ENCODE results near the gene LUZP1.
"Not testable (repeated sequence)": the region's sequence is repeated elsewhere in the genome, so short reads cannot be mapped to it uniquely, and the experiment has no call there.

LUZP1 gene

DNA sequence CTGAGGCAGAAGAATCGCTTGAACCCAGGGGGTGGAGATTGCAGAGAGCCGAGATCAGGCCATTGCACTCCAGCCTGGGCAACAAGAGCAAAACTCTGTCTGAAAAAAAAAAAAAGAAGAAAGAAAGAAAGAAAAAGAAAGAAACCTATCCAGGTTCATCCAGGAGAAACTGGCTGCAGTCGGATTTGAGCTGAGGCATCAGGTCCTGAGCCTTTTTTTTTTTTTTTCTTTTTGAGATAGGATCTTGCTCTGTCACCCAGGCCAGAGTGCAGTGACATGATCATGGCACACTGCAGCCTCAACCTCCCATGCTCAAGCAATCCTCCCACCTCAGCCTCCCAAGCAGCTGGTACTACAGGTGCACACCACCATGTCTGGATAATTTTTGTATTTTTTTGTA is 22.5 kb upstream of the LUZP1 start:
- DNase-seq, result no peak

- not testable (repeated sequence) for DNase-seq
Observed at GRCh38 chr1:23188936-23189452, 20.3 kb upstream of the LUZP1 start.

DNA sequence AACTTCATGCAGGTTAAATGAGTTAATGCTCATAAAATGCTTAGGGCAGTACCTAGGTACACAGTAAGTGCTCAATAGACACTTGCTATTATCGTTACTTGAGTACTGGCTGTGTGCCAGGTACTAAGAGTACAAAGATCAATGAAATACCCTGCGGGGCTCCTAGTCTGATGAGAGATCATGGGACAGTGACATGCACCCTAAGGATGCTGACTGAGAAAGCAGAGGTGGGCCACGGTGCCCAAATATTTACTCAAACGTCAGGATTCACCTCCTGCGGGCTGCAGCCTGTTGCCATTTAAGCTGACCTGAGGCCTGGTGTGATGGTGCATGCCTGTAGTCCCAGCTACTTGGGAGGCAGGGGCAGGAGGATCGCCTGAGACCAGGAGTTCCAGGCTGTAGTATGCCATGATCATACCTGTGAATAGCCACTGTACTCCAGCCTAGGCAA is 19.8 kb upstream of the LUZP1 start:
- no peak for DNase-seq

DNA sequence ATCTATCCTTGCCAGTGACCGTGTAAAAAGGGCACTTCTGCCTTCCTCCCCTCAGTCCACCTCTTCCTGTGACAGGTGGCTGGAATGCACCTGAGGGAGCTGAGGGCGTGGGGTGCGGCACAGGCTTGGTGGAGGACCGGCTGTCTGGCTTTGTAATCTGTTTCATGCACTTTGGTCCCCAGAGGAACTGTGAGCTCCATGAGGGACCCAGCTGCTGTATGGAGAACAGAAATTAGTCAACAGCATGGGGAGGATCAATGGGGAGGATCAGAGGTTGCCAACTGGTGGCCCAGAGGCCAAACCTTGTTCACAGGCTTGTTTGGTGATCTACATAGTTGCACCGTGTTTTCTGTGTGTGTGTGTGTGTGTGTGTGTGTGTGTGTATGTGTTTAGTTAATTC is 19.0 kb upstream of the LUZP1 start:
- DNase-seq, result no peak

DNA sequence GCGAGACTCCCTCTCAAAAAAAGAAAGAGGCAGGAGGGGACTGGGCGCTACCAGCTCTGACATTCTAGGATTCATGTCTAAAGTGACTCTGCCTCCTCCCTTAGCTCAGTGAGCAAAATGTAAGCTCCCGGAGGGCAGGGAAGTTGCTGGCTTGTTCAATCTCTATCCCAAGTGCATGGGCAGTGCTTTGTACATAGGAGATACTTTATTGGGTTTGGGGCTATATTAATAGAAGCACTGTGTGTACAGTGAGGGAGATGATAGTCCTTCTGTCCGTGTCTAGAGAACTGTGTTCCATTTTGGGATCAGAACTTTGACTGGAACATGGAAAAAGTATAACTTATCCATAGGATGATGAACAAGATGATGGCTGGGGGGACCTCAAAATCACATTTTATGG is 16.7 kb upstream of the LUZP1 start:
- no peak for DNase-seq

GRCh38 chr1:23184212-23184934 is 15.7 kb upstream of the LUZP1 start:
- peak; percentile 67 for DNase-seq

GRCh38 chr1:23179862-23180261 is 11.2 kb upstream of the LUZP1 start:
- no peak for DNase-seq

GRCh38 chr1:23178950-23179349 is 10.3 kb upstream of the LUZP1 start:
- no peak for DNase-seq

- DNase-seq, result no peak
Observed at GRCh38 chr1:23178414-23178813, 9.8 kb upstream of the LUZP1 start.

GRCh38 chr1:23177438-23178380 is 9.1 kb upstream of the LUZP1 start:
- DNase-seq, result peak; percentile 85

- DNase-seq, result no peak
Observed at GRCh38 chr1:23177031-23177430, 8.4 kb upstream of the LUZP1 start.

- no peak for DNase-seq
Observed at GRCh38 chr1:23174426-23175110, 5.9 kb upstream of the LUZP1 start.

GRCh38 chr1:23171181-23171755 is 2.6 kb upstream of the LUZP1 start:
- no peak for DNase-seq

GRCh38 chr1:23169727-23170335 is 1.2 kb upstream of the LUZP1 start:
- peak; percentile 41 for DNase-seq

- DNase-seq, result no peak
Observed at GRCh38 chr1:23169195-23169575, 529 bp upstream of the LUZP1 start.

GRCh38 chr1:23168079-23168444 is 594 bp downstream of the LUZP1 start:
- DNase-seq, result no peak

- DNase-seq, result peak; percentile 80
Observed at GRCh38 chr1:23167353-23168078, 1.1 kb downstream of the LUZP1 start.

GRCh38 chr1:23166854-23167253 is 1.8 kb downstream of the LUZP1 start:
- DNase-seq, result no peak

GRCh38 chr1:23163395-23163794 is 5.3 kb downstream of the LUZP1 start:
- no peak for DNase-seq

DNA sequence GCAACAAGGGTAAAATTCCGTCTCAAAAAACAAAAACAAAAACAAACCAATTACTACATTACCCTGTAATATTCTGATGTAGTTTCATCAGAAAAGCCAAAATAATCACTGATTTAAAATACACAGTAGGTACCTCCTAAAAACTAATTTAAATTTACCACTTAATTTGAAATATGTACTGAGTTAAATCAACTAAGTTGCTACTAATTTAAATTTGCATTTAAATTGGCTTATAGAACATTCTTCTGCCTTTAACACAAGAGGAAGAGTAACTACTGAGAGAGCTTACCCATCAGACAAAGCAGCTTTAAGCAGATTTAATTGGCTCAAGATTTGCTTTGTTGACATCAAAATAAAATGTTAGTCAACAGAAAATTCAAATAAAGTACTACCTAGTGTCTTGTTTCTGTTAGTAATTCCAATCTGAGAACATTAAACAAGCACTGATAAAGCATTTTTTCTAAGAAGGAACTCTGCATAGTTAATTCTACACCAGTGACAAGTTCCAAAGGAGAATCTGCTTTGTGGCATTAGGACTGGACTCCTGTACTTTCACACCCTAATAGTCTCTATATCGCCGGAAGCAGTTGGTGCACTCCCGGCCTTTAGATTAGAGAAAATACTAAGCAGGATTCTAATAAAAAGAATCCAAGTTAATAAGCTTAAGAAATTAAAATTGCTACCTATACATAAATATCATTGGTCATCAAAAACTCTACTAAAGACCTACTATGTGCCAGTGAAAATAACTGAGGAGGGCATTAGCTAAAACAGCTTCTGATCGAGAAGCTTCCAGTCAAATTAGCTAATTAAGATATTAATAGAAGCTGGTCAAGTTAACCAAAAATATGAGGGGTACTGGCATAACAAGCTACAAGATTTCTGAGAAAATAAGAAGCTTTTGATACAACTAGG is 8.4 kb downstream of the LUZP1 start:
- DNase-seq, result no peak

Data from right kidney (tissue), 1 donor.